ENCODE measurements around the gene ADAP1. TPM values are rescaled to one million over a fixed set of nuclear protein-coding genes. Genes with fewer than 3 reads are reported as not detected.
"Not testable (repeated sequence)": the region's sequence is repeated elsewhere in the genome, so short reads cannot be mapped to it uniquely, and the experiment has no call there.

Gene ADAP1
- total RNA-seq, 2 experiments from 2014 or later, result 14.1 to 16.1 TPM

DNA sequence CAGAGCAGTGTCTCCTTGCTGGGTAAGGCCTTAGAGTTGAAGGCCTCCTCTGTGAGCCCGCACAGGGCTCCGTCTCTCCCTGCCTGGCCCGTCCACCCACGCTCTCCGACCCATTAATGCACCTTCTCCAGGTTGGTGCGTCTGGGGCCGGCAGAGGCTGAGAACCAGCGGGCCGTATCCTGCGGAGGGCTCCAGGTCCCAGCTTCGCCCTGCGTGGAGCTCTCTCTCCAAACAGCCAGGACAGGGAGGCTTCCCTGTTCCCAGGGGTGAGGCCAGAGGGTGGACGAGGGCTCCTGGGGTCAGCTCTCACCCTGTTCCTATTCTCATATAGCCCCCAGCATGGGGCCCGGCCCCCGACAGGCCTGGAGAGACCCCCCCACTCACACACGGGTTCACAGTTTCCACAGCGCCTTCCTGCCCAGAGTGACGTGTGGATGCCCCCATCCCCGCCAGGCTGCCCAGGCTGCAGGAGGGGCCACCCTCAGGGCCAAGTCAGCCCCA, 43.5 kb downstream of the ADAP1 start:
- Mint-ChIP-seq H3K4me3 (no peak overlapping the region), H3K9me3 (no peaks in the 10 kb centered on the region), H3K36me3 (no peaks in the 10 kb centered on the region), H3K4me1 (ENCODE audit: low read depth) (peaks cover 10% of the 10 kb centered on the region), H3K27me3 (no peaks in the 10 kb centered on the region), H3K27ac (no peak overlapping the region)
- no peak for DNase-seq
- ChIA-PET CTCF (interaction anchor here (1.2 to 5.6 kb wide), 6 partner anchors 11 to 155 kb away, joined by 4 to 54 read pairs (median 22); partner anchors contain the start of genes ADAP1 and COX19), POLR2A (no interaction called here)
- intact Hi-C loops (cut with micrococcal nuclease), result no loop called here

DNA sequence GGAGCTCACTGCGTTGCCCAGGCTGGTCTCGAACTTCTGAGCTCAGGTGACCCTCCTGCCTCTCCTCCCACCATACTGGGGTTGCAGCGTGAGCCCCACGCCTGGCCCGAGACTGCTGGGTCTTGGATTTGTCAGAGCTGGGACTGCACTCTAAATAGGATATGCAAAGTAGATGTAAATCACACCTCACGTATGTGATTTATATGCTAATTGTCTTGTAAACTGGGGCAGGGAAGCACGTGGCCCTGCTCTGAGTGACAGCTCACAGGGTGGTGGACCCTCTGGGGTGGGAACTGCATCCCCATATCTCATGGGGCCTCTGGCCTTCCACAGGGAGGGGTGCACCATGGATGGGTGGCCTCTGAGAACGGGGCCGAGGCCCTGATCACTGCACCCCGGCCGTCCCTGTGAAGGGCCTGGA, 44.0 kb downstream of the ADAP1 start:
- DNase-seq, result no peak
- intact Hi-C loops (cut with micrococcal nuclease), result no loop called here

DNA sequence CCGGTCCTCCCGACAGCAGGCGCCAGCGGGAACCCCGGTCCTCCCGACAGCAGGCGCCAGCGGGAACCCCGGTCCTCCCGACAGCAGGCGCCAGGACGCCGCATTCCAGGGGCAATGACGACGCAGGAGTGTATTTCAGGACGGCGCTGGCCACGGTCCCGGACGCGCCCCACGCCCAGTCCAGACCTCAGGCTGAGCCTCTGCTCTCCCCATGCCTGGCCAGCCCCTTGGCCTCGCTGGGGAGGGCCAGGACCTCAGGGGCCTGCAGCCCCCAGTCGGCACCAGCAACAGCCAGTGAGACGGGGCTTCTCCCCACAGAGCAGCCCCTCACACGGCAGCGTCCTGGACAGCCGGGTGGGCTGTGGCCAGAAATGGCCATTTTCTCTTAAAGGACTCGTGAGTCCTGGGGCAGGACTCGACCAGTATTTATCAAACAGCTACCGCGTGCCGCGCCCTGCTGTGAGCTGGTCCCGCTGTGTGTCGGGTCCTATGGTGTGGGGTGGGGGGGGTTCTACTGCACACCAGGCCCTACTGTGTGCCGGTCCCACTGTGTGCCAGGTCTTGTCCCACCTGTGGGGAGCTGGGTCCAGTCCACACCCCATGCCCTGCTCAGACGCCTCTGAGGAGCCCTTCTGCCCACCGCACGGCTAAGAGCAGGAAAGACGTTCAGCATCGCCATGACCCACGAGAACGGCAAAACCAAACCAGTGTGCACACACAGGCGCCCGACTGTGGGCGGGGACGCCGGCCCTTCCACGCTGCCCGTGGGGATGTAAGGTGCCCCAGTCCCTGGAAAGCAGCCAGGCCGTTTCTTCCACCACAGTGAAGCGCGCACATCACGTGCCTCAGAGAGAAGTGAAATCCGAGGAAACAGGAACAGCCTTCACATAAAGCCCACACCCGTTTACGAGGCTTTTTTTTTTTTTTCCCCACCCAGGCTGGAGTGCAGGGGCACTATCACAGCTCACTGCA, 44.8 kb downstream of the ADAP1 start:
- H3K4me1 Mint-ChIP-seq (ENCODE audit: low read depth), result peaks cover 10% of the 10 kb centered on the region
- no peaks in the 10 kb centered on the region for H3K9me3 Mint-ChIP-seq
- DNase-seq, result no peak
- H3K27ac Mint-ChIP-seq, result no peak overlapping the region
- intact Hi-C loops (cut with micrococcal nuclease), result loop anchor here (1.0 kb wide), 1 partner anchor 45 kb away; the partner anchor contains the start of gene ADAP1
- peak overlapping the region; percentile 8 for H3K4me3 Mint-ChIP-seq
- H3K27me3 Mint-ChIP-seq, result no peaks in the 10 kb centered on the region
- no peaks in the 10 kb centered on the region for H3K36me3 Mint-ChIP-seq
- POLR2A ChIA-PET, result interaction anchor here (1.6 kb wide), 1 partner anchor 65 kb away, joined by 6 read pairs; the partner anchor contains the start of gene COX19
- CTCF ChIA-PET, result interaction anchor here (0.6 to 5.6 kb wide), 14 partner anchors 8 to 1932 kb away, joined by 3 to 54 read pairs (median 4); partner anchors contain the start of genes ADAP1 and COX19

More for the DNA sequence above, 44.0 kb downstream of the ADAP1 start:
- POLR2A ChIA-PET, result no interaction called here
- CTCF ChIA-PET, result interaction anchor here (0.6 to 5.6 kb wide), 7 partner anchors 12 to 155 kb away, joined by 3 to 54 read pairs (median 17); partner anchors contain the start of genes ADAP1 and COX19
- no peaks in the 10 kb centered on the region for H3K9me3 Mint-ChIP-seq
- no peak overlapping the region for H3K27ac Mint-ChIP-seq
- H3K27me3 Mint-ChIP-seq, result no peaks in the 10 kb centered on the region
- H3K4me1 Mint-ChIP-seq (ENCODE audit: low read depth), result peaks cover 10% of the 10 kb centered on the region
- H3K4me3 Mint-ChIP-seq, result no peak overlapping the region
- H3K36me3 Mint-ChIP-seq, result no peaks in the 10 kb centered on the region

DNA sequence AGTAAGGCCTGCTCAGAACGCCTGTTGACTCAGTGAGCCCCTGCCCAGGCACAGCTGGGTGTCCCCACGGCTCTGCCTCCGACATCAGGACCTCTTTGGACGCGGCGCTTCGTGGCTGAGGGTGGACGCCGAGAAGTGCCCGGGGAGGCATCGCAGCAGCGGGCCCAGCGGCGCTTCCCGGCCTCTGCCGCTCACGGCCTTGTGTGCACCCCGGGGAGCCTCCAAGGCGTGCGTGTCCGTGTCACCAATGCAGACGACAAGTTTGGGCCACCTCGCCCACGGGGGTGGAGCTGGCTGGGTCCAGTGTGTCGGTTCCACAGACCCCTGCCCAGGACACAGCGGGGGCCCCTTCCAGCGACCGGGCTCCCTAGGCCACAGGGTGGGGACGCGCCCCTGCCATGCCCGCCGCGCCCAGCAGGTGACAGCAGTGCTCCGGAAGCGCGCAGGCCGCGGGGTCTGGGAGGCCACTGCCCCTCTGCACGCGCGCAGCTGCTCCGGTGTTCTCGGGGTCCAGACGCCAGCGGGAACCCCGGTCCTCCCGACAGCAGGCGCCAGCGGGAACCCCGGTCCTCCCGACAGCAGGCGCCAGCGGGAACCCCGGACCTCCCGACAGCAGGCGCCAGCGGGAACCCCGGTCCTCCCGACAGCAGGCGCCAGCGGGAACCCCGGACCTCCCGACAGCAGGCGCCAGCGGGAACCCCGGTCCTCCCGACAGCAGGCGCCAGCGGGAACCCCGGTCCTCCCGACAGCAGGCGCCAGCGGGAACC, 45.7 kb downstream of the ADAP1 start:
- not testable (repeated sequence) for H3K36me3 Mint-ChIP-seq; H3K27me3 Mint-ChIP-seq; H3K27ac Mint-ChIP-seq; H3K4me1 Mint-ChIP-seq (ENCODE audit: low read depth); H3K4me3 Mint-ChIP-seq; H3K9me3 Mint-ChIP-seq
- intact Hi-C loops (cut with micrococcal nuclease), result loop anchor here (1.0 kb wide), 1 partner anchor 46 kb away; the partner anchor contains the start of gene ADAP1
- DNase-seq, result peak; percentile 77
- ChIA-PET POLR2A (interaction anchor here (0.6 to 1.6 kb wide), 2 partner anchors 66 to 136 kb away, joined by 3 to 6 read pairs; partner anchors contain the start of gene COX19), CTCF (interaction anchor here (0.6 to 5.6 kb wide), 9 partner anchors 9 to 379 kb away, joined by 3 to 54 read pairs (median 15); partner anchors contain the start of genes ADAP1 and COX19)

DNA sequence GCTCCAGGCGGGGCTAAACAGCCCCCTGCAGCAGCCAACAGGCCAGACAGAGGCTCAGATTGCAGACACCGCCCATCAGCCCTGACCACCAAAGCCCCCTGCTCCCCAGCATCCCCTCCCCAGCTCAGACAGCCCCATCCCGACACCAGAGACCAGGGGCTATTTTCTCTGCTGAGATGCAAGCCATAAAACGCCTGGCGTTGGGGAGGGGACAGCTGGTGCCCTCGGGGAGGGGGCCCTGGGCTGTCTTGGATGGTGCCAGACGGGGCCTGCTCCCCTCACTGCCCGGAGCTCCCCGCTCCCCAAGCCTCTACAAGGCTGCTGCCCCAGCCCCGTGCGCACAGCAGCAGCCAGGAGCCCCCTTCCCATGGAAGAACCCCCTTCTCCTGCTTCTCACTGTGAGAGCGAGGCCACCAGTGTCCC, 46.3 kb downstream of the ADAP1 start:
- CTCF ChIA-PET, result interaction anchor here (1.0 to 5.6 kb wide), 6 partner anchors 14 to 157 kb away, joined by 3 to 54 read pairs (median 22); partner anchors contain the start of genes ADAP1 and COX19

DNA sequence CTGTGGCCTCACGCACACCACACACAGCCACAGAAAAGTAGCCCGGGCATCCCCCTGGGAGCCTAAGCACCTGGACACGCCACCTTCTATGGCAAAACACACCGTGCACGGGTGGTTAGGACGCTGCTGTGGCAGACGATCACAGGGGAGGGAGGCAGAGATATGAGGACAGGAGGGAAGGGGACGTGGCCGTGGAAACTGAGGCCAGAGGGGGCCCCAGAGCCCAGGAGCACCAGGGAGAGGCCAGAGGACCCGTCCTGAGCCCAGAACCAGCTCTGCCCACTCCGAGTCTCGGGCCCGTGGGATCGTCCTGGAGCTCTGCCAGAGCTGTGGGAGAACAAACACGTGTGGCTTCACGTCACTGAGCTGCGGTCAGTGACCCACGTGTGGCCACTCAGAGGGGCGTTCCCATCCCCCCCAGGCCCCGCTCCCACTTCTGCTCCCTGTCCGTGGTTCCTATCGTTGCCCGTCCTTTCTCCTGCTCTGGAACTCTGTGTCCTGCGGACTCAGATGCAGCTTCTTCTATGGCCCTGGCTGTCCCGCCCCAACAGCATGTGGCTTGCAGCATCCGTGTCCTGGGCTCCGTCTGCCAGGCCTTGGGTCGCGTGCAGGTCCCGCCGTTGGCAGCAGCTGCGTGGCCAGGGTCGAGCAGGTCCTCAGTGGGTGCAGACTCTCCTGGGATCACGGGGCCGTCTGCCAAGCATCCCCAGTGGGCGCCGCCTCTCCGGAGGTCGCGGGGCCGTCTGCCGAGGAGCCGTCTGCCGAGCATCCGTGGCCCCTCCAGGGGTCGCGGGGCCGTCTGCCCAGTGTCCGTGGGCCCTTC, 47.1 kb downstream of the ADAP1 start:
- ChIA-PET CTCF (interaction anchor here (1.0 to 5.6 kb wide), 6 partner anchors 15 to 158 kb away, joined by 3 to 54 read pairs (median 22); partner anchors contain the start of genes ADAP1 and COX19), POLR2A (interaction anchor here (1.6 kb wide), 1 partner anchor 68 kb away, joined by 6 read pairs; the partner anchor contains the start of gene COX19)
- Mint-ChIP-seq H3K27me3 (no peaks in the 10 kb centered on the region), H3K27ac (no peak overlapping the region), H3K9me3 (no peaks in the 10 kb centered on the region), H3K4me1 (ENCODE audit: low read depth) (peaks cover 10% of the 10 kb centered on the region), H3K4me3 (no peak overlapping the region), H3K36me3 (no peaks in the 10 kb centered on the region)
- no peak for DNase-seq
- intact Hi-C loops (cut with micrococcal nuclease), result no loop called here

More for the DNA sequence above, 46.3 kb downstream of the ADAP1 start:
- Mint-ChIP-seq H3K36me3 (no peaks in the 10 kb centered on the region), H3K27me3 (no peaks in the 10 kb centered on the region), H3K27ac (no peak overlapping the region), H3K4me3 (no peak overlapping the region), H3K4me1 (ENCODE audit: low read depth) (peaks cover 10% of the 10 kb centered on the region), H3K9me3 (no peaks in the 10 kb centered on the region)
- POLR2A ChIA-PET, result interaction anchor here (0.6 to 1.6 kb wide), 2 partner anchors 67 to 137 kb away, joined by 3 to 6 read pairs; partner anchors contain the start of gene COX19
- no peak for DNase-seq
- intact Hi-C loops (cut with micrococcal nuclease), result no loop called here

DNA sequence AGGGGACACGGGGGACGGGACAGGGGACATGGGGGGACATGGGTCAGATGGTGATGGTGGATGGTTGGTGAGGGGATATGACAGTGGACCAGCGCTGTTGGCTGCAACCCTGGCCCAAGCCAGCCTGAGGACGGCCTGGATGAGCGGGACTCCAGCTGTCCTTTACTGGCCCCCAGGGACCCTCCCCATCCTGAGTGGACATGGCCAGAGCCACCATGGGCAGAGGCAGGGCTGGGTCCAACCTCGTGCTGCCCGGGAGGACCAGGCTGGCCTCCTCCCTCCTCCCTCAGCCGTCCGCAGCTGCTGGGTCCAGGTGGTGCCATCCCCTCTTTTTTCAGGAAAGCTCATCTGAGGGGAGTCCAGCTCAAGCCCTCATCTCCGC, 47.7 kb downstream of the ADAP1 start:
- CTCF ChIA-PET, result interaction anchor here (4.4 to 5.6 kb wide), 2 partner anchors 68 to 86 kb away, joined by 27 read pairs; partner anchors contain the start of gene COX19
- no peaks in the 10 kb centered on the region for H3K9me3 Mint-ChIP-seq
- intact Hi-C loops (cut with micrococcal nuclease), result no loop called here
- H3K36me3 Mint-ChIP-seq, result no peaks in the 10 kb centered on the region
- POLR2A ChIA-PET, result no interaction called here
- no peaks in the 10 kb centered on the region for H3K27me3 Mint-ChIP-seq
- H3K27ac Mint-ChIP-seq, result no peak overlapping the region
- DNase-seq, result no peak
- H3K4me1 Mint-ChIP-seq (ENCODE audit: low read depth), result peaks cover 10% of the 10 kb centered on the region
- H3K4me3 Mint-ChIP-seq, result no peak overlapping the region

DNA sequence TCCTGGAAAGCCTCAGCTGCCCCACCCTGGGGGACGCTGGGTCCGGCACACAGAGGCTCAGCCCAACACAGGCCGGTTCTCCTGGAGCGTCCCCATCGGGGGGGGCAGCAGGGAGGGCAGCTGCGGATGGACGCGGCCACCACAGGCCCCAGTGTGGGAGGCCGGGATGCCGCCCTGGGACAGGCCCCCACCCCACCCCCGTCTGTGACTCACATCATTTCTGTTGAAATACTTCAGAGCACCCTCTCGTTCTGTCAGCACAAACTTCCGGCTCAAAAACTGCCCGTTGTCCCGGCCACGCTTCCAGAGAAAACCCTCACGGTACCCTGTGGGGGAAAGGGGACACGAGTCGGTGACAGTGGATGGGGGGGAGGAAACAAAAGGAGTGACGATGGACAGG, 49.6 kb downstream of the ADAP1 start:
- intact Hi-C loops (cut with micrococcal nuclease), result no loop called here
- H3K9me3 Mint-ChIP-seq, result no peaks in the 10 kb centered on the region
- H3K27me3 Mint-ChIP-seq, result no peaks in the 10 kb centered on the region
- ChIA-PET POLR2A (no interaction called here), CTCF (no interaction called here)
- H3K4me3 Mint-ChIP-seq, result no peak overlapping the region
- DNase-seq, result no peak
- H3K27ac Mint-ChIP-seq, result no peak overlapping the region
- H3K36me3 Mint-ChIP-seq, result no peaks in the 10 kb centered on the region
- H3K4me1 Mint-ChIP-seq (ENCODE audit: low read depth), result peaks cover 3% of the 10 kb centered on the region

DNA sequence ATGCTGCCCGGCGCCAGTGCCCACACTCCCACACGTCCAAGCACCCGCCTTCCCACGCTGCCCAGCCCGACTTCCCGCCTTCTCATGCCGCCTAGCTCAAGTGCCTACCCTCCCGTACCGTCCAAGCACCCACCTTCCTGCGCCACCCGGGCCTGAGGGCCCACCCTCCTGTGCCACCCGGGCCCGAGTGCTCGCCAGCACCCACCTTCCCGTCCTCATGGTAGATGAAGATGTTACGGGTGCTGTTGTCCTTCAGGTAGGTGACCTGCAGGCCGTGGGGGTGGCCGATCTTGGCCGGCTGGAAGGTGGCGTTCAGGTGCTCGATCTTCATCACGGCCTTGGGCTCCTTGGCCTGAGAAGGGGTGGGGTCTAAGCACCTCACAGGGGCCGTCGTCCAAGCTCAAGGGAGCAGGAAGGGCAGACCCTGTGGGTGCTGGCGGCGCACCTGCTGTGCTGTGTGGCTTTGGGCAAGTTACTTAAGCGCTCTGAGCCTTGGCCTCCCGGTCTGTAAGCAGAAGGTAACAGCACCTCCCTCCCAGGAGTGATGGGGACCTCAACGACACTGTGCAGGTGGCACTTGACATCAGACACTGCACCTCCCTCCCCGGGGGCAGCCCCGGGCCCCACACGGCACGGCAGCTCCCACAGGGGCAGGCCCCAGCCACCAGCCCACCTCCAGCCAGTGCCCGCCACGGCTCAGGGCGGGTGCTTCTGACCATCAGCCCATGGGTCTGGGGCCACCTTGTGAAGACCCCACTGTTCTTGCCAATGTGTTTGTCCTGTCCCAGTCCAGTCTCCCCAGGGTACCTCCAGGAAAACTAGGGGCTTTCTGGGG, 50.3 kb downstream of the ADAP1 start:
- no peaks in the 10 kb centered on the region for H3K4me1 Mint-ChIP-seq (ENCODE audit: low read depth)
- H3K27ac Mint-ChIP-seq, result no peak overlapping the region
- H3K4me3 Mint-ChIP-seq, result no peak overlapping the region
- ChIA-PET POLR2A (no interaction called here), CTCF (interaction anchor here (1.2 kb wide), 1 partner anchor 89 kb away, joined by 3 read pairs; no protein-coding TSS in a partner anchor)
- H3K27me3 Mint-ChIP-seq, result no peaks in the 10 kb centered on the region
- no peaks in the 10 kb centered on the region for H3K9me3 Mint-ChIP-seq
- no peak for DNase-seq
- no peaks in the 10 kb centered on the region for H3K36me3 Mint-ChIP-seq
- intact Hi-C loops (cut with micrococcal nuclease), result no loop called here

DNA sequence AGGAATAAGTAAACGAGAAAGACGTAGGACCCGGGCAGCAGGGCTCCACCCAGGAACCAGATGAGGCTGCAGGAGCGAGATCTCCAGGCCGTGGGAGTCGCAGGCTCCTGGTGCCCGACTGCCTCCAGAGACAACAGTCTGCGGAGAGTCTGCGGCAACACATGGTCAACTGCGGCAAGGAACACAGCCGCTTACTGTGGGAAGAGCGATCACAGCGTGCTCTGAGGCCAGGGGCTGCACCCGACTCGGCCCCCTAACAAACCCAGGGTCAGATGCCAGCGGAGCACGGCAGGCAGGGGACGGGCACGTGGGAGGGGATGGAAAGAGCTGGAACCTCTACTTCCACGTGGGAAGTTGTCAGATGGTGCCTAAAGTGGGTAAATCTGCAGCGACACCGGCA, 51.5 kb downstream of the ADAP1 start:
- CTCF ChIA-PET, result no interaction called here
- H3K4me3 Mint-ChIP-seq, result no peak overlapping the region
- no peak overlapping the region for H3K27ac Mint-ChIP-seq
- DNase-seq, result no peak
- no peaks in the 10 kb centered on the region for H3K36me3 Mint-ChIP-seq
- POLR2A ChIA-PET, result no interaction called here
- no peaks in the 10 kb centered on the region for H3K4me1 Mint-ChIP-seq (ENCODE audit: low read depth)
- H3K9me3 Mint-ChIP-seq, result no peaks in the 10 kb centered on the region
- intact Hi-C loops (cut with micrococcal nuclease), result no loop called here
- no peaks in the 10 kb centered on the region for H3K27me3 Mint-ChIP-seq

Data from activated CD4-positive, alpha-beta memory T cell treated with anti-CD3 and anti-CD28 coated beads for 36 hours (primary cell).